Fibroblast of the aortic adventitia (primary cell): Measurements from ENCODE around the gene UBE2G2. TPM values are rescaled to one million over a fixed set of nuclear protein-coding genes. Genes with fewer than 3 reads are reported as not detected.

Source experiments
- DNase-seq: peaks from one replicate; pipeline ENCODE4 v3.0.0-alpha.2; 2010; ENCODE audit warnings: low read depth
- H3K4me3 ChIP-seq: 2 replicates; pipeline ENCODE4 v1.5.1; 2011; ENCODE audit warnings: low read depth, mild to moderate bottlenecking, control low read depth, low read length, moderate library complexity
- CTCF ChIP-seq: IDR thresholded peaks from 2 replicates; pipeline ENCODE4 v1.5.1; 2011; ENCODE audit warnings: mild to moderate bottlenecking, low read length, control low read depth, inconsistent platforms; ENCODE audit not compliant: insufficient read depth
- total RNA-seq: library from RNA; depleted of rRNA; stranded (reverse); fragments of >200 nt; gene quantifications from 2 replicates; pipeline ENCODE4 v1.2.3, GENCODE V29; 2012; ENCODE audit warnings: low replicate concordance

The UBE2G2 gene
- total RNA-seq, 1 donor, result 64.2 TPM

DNA sequence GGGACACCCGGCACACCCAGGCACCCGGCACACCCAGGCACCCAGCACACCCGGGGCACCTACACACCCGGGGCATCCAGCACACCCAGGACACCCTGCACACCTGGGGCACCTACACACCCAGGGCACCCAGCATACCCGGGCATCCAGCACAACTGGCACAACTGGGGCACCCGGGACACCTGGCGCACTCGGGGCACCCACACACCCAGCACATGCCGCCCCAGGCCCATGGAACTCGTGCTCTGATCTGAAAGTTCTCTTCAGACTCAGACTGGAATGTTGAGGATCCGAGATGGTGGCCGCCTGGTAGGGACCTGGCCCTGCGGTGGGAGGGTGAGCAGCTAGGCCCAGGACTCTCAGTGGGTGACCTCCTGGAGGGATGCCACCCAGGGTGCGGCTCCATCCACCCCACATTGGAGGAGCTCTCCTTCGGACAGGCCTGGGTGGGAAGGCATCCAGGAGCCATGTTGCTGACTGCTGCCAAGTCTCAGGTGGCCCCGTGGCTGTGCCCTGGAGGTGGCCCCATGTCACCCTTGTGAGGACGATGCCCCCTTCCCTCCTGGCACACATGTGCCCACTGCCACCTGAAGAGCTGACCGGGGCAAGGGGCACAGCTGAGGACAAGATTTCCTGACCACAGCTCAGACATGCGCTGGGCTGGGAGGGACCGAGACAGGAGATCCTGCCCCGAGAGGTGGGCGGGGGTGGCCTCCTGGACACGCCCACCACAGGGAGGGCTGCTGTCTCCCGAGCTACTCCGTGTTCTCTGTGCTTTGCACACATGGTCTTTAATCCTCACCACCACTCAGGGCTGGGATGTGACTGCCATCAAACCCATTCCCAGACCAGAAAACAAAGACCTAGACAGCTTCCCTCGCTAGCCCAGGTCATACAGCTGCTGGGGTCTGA is 37.0 kb downstream of the UBE2G2 start:
- no peak for DNase-seq
- TF ChIP-seq CTCF, result no peak
- no peak overlapping the region for H3K4me3 ChIP-seq

DNA sequence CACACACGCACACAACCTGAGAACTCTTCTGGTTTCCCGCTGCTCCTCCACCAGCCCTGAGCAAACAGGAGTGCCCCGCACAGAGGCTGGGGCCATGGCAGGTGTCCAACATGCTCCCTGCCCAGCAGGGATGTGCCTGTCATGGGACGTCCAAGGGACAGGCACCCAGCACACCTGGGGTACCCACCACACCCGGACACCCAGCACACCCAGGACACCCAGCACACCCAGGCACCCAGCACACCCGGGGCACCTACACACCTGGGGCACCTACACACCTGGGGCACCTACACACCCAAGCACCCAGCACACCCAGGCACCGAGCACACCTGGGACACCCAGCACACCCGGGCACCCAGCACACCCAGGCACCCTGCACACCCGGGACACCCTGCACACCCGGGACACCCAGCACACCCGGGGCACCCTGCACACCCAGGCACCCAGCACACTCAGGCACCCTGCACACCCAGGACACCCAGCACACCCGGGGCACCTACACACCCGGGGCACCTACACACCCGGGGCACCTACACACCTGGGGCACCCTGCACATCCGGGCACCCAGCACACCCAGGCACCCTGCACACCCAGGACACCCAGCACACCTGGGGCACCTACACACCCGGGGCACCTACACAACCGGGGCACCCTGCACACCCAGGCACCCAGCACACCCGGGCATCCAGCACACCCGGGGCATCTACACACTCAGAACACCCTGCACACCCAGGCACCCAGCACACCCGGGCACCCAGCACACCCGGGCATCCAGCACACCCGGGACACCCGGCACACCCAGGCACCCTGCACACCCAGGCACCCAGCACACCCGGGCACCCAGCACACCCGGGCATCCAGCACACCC is 37.9 kb downstream of the UBE2G2 start:
- no peak for TF ChIP-seq CTCF
- DNase-seq, result no peak
- H3K4me3 ChIP-seq, result no peak overlapping the region

DNA sequence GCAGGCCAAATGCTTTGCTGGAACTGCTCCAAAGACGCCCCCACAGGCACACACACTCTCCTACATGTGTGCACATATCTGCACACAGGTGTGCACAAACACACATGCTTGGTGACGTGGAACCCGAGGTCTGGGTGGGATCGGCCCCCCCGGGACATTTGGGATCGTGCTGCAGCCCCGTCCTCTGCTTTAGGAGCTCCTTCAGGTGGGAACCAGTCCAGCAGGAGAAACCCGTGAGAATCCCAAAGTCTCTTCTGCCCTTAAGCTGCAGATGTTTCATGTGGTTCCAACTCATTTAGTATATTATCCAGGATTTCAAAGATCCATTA is 38.6 kb downstream of the UBE2G2 start:
- H3K4me3 ChIP-seq, result no peak overlapping the region
- no peak for TF ChIP-seq CTCF
- no peak for DNase-seq

DNA sequence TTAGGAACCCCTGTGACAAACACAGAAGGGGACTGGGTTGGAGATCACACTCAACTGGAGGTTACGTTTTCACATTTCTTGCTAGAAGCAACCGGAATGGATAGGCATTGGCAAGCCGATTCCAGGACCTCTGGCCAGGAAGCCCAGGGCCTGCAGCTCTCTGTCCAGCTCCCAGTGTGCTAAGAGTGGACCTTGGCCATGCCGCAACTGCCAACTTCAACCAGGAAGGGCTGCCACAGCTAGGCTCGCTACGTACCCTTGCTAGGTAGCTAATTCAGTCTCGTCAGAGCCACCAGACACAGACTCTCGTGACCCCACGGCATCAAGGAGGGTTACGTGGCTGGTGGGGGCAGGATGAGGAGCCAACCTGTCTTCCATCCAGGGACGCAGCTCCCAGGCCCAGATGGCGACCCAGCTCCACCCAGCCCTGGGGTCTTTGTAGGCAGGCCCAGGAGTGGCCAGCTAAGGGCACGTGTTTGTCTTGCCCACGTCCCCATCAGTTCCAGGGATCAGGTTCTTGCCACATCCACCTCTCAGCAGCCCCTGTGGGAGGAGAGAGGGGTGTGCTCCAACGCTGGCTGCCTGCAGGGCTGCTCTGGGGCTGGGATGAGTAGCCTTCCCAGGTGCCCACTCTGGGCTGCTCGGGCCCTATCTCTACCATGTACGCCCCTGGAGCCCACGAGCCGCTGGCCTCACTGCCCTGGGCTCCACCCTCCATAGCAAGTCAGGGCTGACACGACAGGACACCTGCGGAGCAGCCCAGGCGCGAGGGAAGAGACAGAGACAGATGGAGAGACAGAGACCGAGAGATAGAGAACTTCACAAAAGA is 39.2 kb downstream of the UBE2G2 start:
- TF ChIP-seq CTCF, result no peak
- no peak overlapping the region for H3K4me3 ChIP-seq
- DNase-seq, result no peak

- H3K4me3 ChIP-seq, result no peak overlapping the region
Observed at GRCh38 chr21:44761747-44762208, 39.8 kb downstream of the UBE2G2 start.

More at GRCh38 chr21:44761747-44762208, 39.8 kb downstream of the UBE2G2 start:
- DNase-seq, result no peak
- no peak for TF ChIP-seq CTCF
